Vagina (tissue), 2 donors: ENCODE measurements around the gene PHC2.

Experiments
- POLR2AphosphoS5 ChIP-seq, 2 donors: sonication (generic); formaldehyde crosslinking; IDR thresholded peaks; one replicate each; pipeline ENCODE4 v1.9.0; 2017; ENCODE audit warnings: antibody characterized with exemption in 2 of 2, mild to moderate bottlenecking in 2 of 2, low read depth in 1 of 2; ENCODE audit not compliant: insufficient read depth in 1 of 2
- TF ChIP-seq, protein P1 (sequence below), 3 experiments: fragments of 450-650 bp in 2 of 3; fragments of 200-600 bp in 1 of 3; sonication (generic) in 1 of 3; IDR thresholded peaks; one replicate each; pipeline ENCODE4 v1.5.1; 2017 to 2019; ENCODE audit warnings: antibody characterized with exemption in 3 of 3, mild to moderate bottlenecking in 2 of 3, moderate library complexity in 2 of 3

- TF ChIP-seq, protein P1, sequence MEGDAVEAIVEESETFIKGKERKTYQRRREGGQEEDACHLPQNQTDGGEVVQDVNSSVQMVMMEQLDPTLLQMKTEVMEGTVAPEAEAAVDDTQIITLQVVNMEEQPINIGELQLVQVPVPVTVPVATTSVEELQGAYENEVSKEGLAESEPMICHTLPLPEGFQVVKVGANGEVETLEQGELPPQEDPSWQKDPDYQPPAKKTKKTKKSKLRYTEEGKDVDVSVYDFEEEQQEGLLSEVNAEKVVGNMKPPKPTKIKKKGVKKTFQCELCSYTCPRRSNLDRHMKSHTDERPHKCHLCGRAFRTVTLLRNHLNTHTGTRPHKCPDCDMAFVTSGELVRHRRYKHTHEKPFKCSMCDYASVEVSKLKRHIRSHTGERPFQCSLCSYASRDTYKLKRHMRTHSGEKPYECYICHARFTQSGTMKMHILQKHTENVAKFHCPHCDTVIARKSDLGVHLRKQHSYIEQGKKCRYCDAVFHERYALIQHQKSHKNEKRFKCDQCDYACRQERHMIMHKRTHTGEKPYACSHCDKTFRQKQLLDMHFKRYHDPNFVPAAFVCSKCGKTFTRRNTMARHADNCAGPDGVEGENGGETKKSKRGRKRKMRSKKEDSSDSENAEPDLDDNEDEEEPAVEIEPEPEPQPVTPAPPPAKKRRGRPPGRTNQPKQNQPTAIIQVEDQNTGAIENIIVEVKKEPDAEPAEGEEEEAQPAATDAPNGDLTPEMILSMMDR (IDR thresholded peaks at IDR 0.05): no peak
- no peak for TF ChIP-seq POLR2AphosphoS5 (IDR thresholded peaks at IDR 0.05; ENCODE audit: insufficient read depth in 1 of 2, low read depth in 1 of 2)
These were observed 100.0 kb downstream of the PHC2 start for GRCh38 chr1:33330906-33331305.
